Esophagus squamous epithelium (tissue), 5 donors: Measurements from ENCODE around the gene ARHGEF1. TPM values are rescaled to one million over a fixed set of nuclear protein-coding genes. Genes with fewer than 3 reads are reported as not detected.

Experiments
- DNase-seq: peaks from one replicate; lab custom pipeline; 2025; lab: John Stamatoyannopoulos, UW
- H3K27ac ChIP-seq, 4 donors: fragments of 200-600 bp; sonication (generic); one replicate each; pipeline ENCODE4 v1.5.1; 2016 to 2019; ENCODE audit warnings: mild to moderate bottlenecking in 1 of 4
- H3K27me3 ChIP-seq, 4 donors: fragments of 200-600 bp; sonication (generic); 1 replicate in 3 of 4; 2 replicates in 1 of 4; pipeline versions ENCODE4 v1.5.1 to v1.6.0; 2017 to 2021; ENCODE audit warnings: antibody characterized with exemption in 1 of 4
- H3K36me3 ChIP-seq, 3 donors: fragments of 200-600 bp; sonication (generic); one replicate each; pipeline ENCODE4 v1.5.1; 2016 to 2019
- H3K4me1 ChIP-seq, 3 donors: fragments of 200-600 bp; sonication (generic); one replicate each; pipeline ENCODE4 v1.5.1; 2017 to 2019
- H3K4me3 ChIP-seq, 4 donors: fragments of 200-600 bp; sonication (generic); 1 replicate in 3 of 4; 2 replicates in 1 of 4; pipeline ENCODE4 v1.5.1; 2016 to 2019; ENCODE audit warnings: mild to moderate bottlenecking in 2 of 4, moderate library complexity in 1 of 4
- H3K9me3 ChIP-seq, 3 donors: fragments of 200-600 bp; sonication (generic); one replicate each; pipeline ENCODE4 v1.5.1; 2016 to 2019
- POLR2A ChIP-seq, 4 donors: fragments of 450-650 bp; IDR thresholded peaks; one replicate each; pipeline ENCODE4 v1.6.1; 2017; ENCODE audit warnings: antibody characterized with exemption in 4 of 4, mild to moderate bottlenecking in 4 of 4, moderate library complexity in 3 of 4
- WGBS, 2 donors: methylation state at CpG; one replicate each; pipeline ENCODE4 v1.1.5; 2018; 5-methylcytosine and 5-hydroxymethylcytosine counted together
- intact Hi-C: fragments of 100-400 bp; cut with DNase I; formaldehyde crosslinking; loops from one replicate; pipeline ENCODE4 v1.15.0; 2022
- total RNA-seq, 4 donors: library from RNA; depleted of rRNA; stranded (reverse); fragments of >200 nt; gene quantifications; one replicate each; pipeline ENCODE4 v1.1.0, GENCODE V29; 2016
- TF ChIP-seq, protein P1 (sequence below), 6 experiments: fragments of 450-650 bp in 4 of 6; fragments of 200-600 bp in 2 of 6; sonication (generic) in 2 of 6; IDR thresholded peaks; one replicate each; pipeline ENCODE4 v1.5.1; 2016 to 2019; ENCODE audit warnings: antibody characterized with exemption in 6 of 6, mild to moderate bottlenecking in 4 of 6, moderate library complexity in 4 of 6
- donor health status: DM: yes; HTN: yes; CAD: no.

The ARHGEF1 gene
- total RNA-seq, 4 donors from 2014 or later = 31.0 to 59.5 (median 56.2) TPM

DNA sequence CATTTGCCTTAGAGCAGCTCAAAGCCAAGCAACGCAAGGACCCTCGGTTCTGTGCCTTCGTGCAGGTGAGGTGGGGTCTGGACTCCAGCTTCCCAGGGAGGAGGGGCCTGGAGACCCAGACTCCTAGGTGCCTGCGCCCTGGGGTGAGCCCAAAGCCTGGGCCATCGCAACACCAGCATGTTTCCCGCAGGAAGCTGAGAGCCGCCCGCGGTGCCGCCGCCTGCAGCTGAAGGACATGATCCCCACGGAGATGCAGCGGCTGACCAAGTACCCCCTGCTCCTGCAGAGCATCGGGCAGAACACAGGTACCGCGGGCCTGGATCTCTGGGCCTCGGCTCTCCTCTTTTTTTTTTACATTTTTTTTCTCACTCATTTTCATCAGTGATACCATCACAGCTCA lies 19.6 kb downstream of the ARHGEF1 start:
- H3K36me3 ChIP-seq = peaks cover 43 to 100% (median 54%) of the 10 kb centered on the region in 3 donors
- no peak for DNase-seq

DNA sequence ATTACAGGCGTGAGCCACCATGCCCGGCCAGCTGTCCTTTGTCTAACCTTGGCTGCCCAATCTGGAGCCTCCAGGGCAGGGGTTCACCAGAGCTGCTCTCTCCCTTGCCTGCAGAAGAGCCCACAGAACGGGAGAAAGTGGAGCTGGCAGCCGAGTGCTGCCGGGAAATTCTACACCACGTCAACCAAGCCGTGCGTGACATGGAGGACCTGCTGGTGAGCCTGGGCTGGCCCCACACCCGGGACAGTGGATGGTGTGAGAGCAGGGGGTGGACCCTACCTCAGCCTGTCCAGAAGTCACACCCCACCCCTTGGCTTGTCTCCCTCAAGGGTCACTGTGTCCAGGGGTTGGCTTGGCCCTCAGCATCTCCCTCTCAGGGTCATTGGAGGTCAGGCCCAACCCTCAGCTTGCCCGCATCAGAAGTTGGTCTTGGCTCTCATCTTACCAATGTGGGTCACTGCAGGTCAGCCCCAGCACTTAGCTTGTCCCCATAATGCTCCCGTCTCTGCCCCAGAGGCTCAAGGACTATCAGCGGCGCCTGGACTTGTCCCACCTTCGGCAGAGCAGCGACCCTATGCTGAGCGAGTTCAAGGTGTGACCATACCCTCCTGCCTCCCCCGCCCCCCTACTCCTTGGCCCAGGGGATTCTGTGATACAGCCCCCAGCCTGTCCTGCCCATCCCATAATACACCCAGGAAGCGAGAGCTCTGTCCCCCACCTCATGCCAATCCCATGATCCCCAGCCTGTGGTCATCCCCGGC lies 20.4 kb downstream of the ARHGEF1 start:
- TF ChIP-seq, protein P1, sequence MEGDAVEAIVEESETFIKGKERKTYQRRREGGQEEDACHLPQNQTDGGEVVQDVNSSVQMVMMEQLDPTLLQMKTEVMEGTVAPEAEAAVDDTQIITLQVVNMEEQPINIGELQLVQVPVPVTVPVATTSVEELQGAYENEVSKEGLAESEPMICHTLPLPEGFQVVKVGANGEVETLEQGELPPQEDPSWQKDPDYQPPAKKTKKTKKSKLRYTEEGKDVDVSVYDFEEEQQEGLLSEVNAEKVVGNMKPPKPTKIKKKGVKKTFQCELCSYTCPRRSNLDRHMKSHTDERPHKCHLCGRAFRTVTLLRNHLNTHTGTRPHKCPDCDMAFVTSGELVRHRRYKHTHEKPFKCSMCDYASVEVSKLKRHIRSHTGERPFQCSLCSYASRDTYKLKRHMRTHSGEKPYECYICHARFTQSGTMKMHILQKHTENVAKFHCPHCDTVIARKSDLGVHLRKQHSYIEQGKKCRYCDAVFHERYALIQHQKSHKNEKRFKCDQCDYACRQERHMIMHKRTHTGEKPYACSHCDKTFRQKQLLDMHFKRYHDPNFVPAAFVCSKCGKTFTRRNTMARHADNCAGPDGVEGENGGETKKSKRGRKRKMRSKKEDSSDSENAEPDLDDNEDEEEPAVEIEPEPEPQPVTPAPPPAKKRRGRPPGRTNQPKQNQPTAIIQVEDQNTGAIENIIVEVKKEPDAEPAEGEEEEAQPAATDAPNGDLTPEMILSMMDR (IDR thresholded peaks at IDR 0.05) = no peak
- TF ChIP-seq POLR2A (IDR thresholded peaks at IDR 0.05) = no peak
- Histone ChIP-seq H3K4me1 (peaks cover 0 to 13% (median 5%) of the 10 kb centered on the region in 3 donors), H3K27me3 (no peaks in the 10 kb centered on the region), H3K9me3 (no peaks in the 10 kb centered on the region), H3K36me3 (peaks cover 40 to 100% (median 47%) of the 10 kb centered on the region in 3 donors), H3K27ac (no peak overlapping the region), H3K4me3 (no peak overlapping the region)
- 85 to 89% methylated on average over 2 to 14 of the region's 19 CpGs for WGBS, 2 donors
- intact Hi-C loops = no loop called here
- no peak for DNase-seq

More for the DNA sequence above, 19.6 kb downstream of the ARHGEF1 start:
- H3K27me3 ChIP-seq = no peaks in the 10 kb centered on the region
- TF ChIP-seq, protein P1 (IDR thresholded peaks at IDR 0.05) = no peak
- TF ChIP-seq POLR2A (IDR thresholded peaks at IDR 0.05) = no peak
- peaks cover 0 to 13% (median 5%) of the 10 kb centered on the region in 3 donors for H3K4me1 ChIP-seq
- no peak overlapping the region for H3K27ac ChIP-seq
- intact Hi-C loops = no loop called here
- WGBS, 2 donors = 95 to 96% methylated on average over 8 to 12 of the region's 17 CpGs
- H3K9me3 ChIP-seq = no peaks in the 10 kb centered on the region
- H3K4me3 ChIP-seq = no peak overlapping the region

DNA sequence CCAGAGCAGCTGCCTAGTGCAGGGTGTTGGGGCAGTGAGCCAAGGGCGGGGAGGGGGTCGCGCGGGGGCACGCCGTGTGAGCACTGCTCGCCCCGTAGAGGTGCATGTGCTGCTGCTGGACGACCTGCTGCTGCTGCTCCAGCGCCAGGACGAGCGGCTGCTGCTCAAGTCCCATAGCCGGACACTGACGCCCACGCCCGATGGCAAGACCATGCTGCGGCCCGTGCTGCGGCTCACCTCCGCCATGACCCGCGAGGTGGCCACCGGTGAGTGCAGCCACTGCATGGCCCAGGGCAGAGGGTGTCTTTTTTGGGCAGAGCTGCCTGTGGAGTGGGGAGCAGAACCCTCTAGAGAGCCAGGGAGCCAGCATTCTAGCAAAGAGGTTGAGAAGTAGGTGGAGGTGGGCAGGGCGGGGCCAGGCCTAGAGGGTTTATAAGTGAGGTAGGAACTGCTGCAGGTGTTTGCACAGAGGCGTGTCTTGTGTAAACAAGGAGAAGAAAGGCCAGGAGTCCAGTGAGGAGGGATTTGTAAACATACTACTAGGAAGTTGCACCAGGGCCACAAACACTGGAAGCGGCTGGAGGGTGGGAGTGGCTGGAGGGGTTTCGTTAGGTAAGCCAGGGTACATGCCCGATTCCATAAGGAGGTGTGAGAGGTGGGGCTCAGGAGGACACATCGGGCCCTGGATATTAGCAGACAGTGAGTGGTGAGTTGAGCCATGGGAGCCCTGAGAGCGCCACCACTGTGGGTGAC lies 21.3 kb downstream of the ARHGEF1 start:
- Histone ChIP-seq H3K4me3 (no peak overlapping the region), H3K36me3 (peaks cover 39 to 91% (median 43%) of the 10 kb centered on the region in 3 donors), H3K4me1 (peaks cover 0 to 13% (median 5%) of the 10 kb centered on the region in 3 donors), H3K27me3 (no peaks in the 10 kb centered on the region), H3K27ac (peak overlapping the region in 1 of 4 donors; percentile 28), H3K9me3 (no peaks in the 10 kb centered on the region)
- TF ChIP-seq POLR2A (IDR thresholded peaks at IDR 0.05) = no peak
- TF ChIP-seq, protein P1 (IDR thresholded peaks at IDR 0.05) = no peak
- intact Hi-C loops = no loop called here
- 61 to 74% methylated on average over 8 to 21 of the region's 30 CpGs for WGBS, 2 donors
- DNase-seq = no peak

DNA sequence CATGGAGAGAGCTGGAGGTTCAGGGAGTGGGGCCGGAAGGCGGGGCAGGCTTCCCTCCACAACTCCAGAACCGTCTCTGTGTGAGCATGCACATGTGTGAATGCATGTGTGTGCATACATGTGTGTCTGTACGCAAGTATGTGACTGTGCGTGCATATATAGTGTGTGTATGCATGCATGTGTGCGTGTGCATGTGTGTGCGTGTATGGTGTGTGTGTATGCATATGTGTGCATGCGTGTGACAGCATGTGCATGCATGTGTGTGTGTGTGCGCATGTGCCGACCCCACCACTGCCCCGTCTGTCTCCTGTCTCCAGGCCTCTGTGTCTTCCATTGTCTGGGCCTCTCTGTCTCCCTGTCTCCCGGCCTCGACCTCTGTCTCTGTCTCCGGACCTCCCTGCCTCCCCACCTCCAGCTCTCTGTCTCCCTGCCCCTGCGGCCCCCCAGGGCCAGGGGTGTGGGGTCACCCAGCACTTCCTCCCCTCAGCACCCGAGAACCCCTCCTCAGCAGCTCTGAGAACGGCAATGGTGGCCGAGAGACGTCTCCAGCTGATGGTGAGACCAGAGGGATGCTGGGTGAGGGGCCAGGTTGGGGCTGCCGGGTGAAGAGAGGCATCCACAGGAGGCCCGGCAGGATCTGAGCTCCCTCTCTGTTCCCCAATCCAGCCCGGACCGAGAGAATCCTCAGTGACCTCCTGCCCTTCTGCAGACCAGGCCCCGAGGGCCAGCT lies 22.5 kb downstream of the ARHGEF1 start:
- 86 to 90% methylated on average over 14 to 17 of the region's 24 CpGs for WGBS, 2 donors
- TF ChIP-seq, protein P1 (IDR thresholded peaks at IDR 0.05) = no peak
- intact Hi-C loops = no loop called here
- no peaks in the 10 kb centered on the region for H3K9me3 ChIP-seq
- no peak overlapping the region for H3K27ac ChIP-seq
- H3K4me3 ChIP-seq = no peak overlapping the region
- peaks cover 32 to 80% (median 43%) of the 10 kb centered on the region in 3 donors for H3K36me3 ChIP-seq
- DNase-seq = no peak
- H3K4me1 ChIP-seq = peaks cover 0 to 13% (median 5%) of the 10 kb centered on the region in 3 donors
- H3K27me3 ChIP-seq = peaks cover 0 to 10% (median 0%) of the 10 kb centered on the region in 4 donors
